Astrocyte (in vitro differentiated cells and primary cell): ENCODE results near the gene NRDC.

ENCODE experiments used
- CTCF ChIP-seq: IDR thresholded peaks from 2 replicates; pipeline ENCODE4 v1.5.1; 2011; ENCODE audit warnings: low read depth, mild to moderate bottlenecking, inconsistent platforms, low read length, moderate library complexity; ENCODE audit not compliant: insufficient read depth
- EZH2 ChIP-seq: IDR thresholded peaks from 2 replicates; pipeline ENCODE4 v1.6.1; 2012; ENCODE audit warnings: mild to moderate bottlenecking, low read length, inconsistent platforms; ENCODE audit not compliant: insufficient read depth

GRCh38 chr1:51908499-51908898 is 30.0 kb upstream of the NRDC start:
- TF ChIP-seq CTCF, result no peak
- TF ChIP-seq EZH2, result no peak
